WTC11 (cell line): ENCODE results near the gene OR5AN1. TPM values are rescaled to one million over a fixed set of nuclear protein-coding genes. Genes with fewer than 3 reads are reported as not detected.

Experiments used
- ATAC-seq: fragments of 200-7000 bp; cut with Tn5 transposase; 2 replicates; pipeline ENCODE4 v1.10.0; 2021; ENCODE audit warnings: mild to moderate bottlenecking, moderate library complexity
- CTCF ChIA-PET: fragments of 300-600 bp; sonication (Branson Sonifier 250); formaldehyde crosslinking; loops from one replicate; lab custom pipeline; 2021; ENCODE audit warnings: antibody characterized with exemption; lab: Charles Lee
- POLR2A ChIA-PET: fragments of 350-600 bp; sonication (Branson Sonifier 250); formaldehyde crosslinking; loops from one replicate; lab custom pipeline; 2021; ENCODE audit warnings: antibody characterized with exemption; lab: Charles Lee
- DNase-seq: peaks from one replicate; pipeline ENCODE4 v3.0.0; 2021; ENCODE audit warnings: low spot score
- H3K27ac Mint-ChIP-seq: 2 replicates; pipeline ENCODE4 v1.8.0; 2021; ENCODE audit warnings: mixed read lengths
- H3K27me3 Mint-ChIP-seq: 2 replicates; pipeline ENCODE4 v1.8.0; 2021; ENCODE audit warnings: low read depth, mild to moderate bottlenecking, moderate library complexity, mixed read lengths
- H3K36me3 Mint-ChIP-seq: 2 replicates; pipeline ENCODE4 v1.8.0; 2021; ENCODE audit warnings: mixed read lengths
- H3K4me1 Mint-ChIP-seq: 2 replicates; pipeline ENCODE4 v1.8.0; 2022; ENCODE audit warnings: mixed read lengths
- H3K4me3 Mint-ChIP-seq: 2 replicates; pipeline ENCODE4 v1.8.0; 2021; ENCODE audit warnings: mild to moderate bottlenecking, moderate library complexity, mixed read lengths
- H3K9me3 Mint-ChIP-seq: 2 replicates; pipeline ENCODE4 v1.8.0; 2021; ENCODE audit warnings: mixed read lengths
- AFF4 ChIP-seq: sonication (generic); formaldehyde crosslinking; IDR thresholded peaks from 2 replicates; pipeline ENCODE4 v1.8.1; 2023; ENCODE audit warnings: mild to moderate bottlenecking, missing genetic modification reagents, borderline replicate concordance
- CBFB ChIP-seq: sonication (generic); formaldehyde crosslinking; IDR thresholded peaks from 2 replicates; pipeline ENCODE4 v1.8.1; 2022; ENCODE audit warnings: mild to moderate bottlenecking, low read depth, missing genetic modification reagents
- CREM ChIP-seq: sonication (generic); formaldehyde crosslinking; IDR thresholded peaks from 2 replicates; pipeline ENCODE4 v1.8.1; 2022; ENCODE audit warnings: mild to moderate bottlenecking, missing genetic modification reagents, moderate library complexity
- FOXJ3 ChIP-seq: sonication (generic); formaldehyde crosslinking; IDR thresholded peaks from 2 replicates; pipeline ENCODE4 v1.9.0; 2021; ENCODE audit warnings: missing genetic modification reagents, mild to moderate bottlenecking, borderline replicate concordance
- FOXK1 ChIP-seq: sonication (generic); formaldehyde crosslinking; IDR thresholded peaks from 2 replicates; pipeline ENCODE4 v1.8.0; 2022; ENCODE audit warnings: mild to moderate bottlenecking, moderate library complexity, missing genetic modification reagents
- FOXP1 ChIP-seq: sonication (generic); formaldehyde crosslinking; IDR thresholded peaks from 2 replicates; pipeline ENCODE4 v1.8.0; 2022; ENCODE audit warnings: missing genetic modification reagents, mild to moderate bottlenecking, moderate library complexity, borderline replicate concordance
- MAX ChIP-seq: sonication (generic); formaldehyde crosslinking; IDR thresholded peaks from 2 replicates; pipeline ENCODE4 v1.8.0; 2022; ENCODE audit warnings: mild to moderate bottlenecking, missing genetic modification reagents
- PRRX2 ChIP-seq: fragments of 250-450 bp; sonication (Bioruptor Pico); IDR thresholded peaks from 2 replicates; pipeline ENCODE4 v1.8.0; 2021; ENCODE audit warnings: mild to moderate bottlenecking
- TCF7 ChIP-seq: sonication (generic); formaldehyde crosslinking; IDR thresholded peaks from 2 replicates; pipeline ENCODE4 v1.8.0; 2022; ENCODE audit warnings: mild to moderate bottlenecking, low read depth, missing genetic modification reagents, moderate library complexity
- ZNF138 ChIP-seq: sonication (generic); formaldehyde crosslinking; conservative IDR thresholded peaks from 2 replicates; pipeline ENCODE4 v1.8.1; 2022; ENCODE audit warnings: mild to moderate bottlenecking, moderate library complexity, missing genetic modification reagents
- ZNF219 ChIP-seq: sonication (generic); formaldehyde crosslinking; IDR thresholded peaks from 2 replicates; pipeline ENCODE4 v1.8.0; 2023; ENCODE audit warnings: missing genetic modification reagents, mild to moderate bottlenecking, borderline replicate concordance
- ZNF281 ChIP-seq: sonication (generic); formaldehyde crosslinking; IDR thresholded peaks from 2 replicates; pipeline ENCODE4 v1.8.0; 2023; ENCODE audit warnings: mild to moderate bottlenecking, missing genetic modification reagents
- ZNF532 ChIP-seq: fragments of 250-450 bp; sonication (Bioruptor Pico); IDR thresholded peaks from 2 replicates; pipeline ENCODE4 v1.9.0; 2021; ENCODE audit warnings: mild to moderate bottlenecking, borderline replicate concordance
- ZNF671 ChIP-seq: fragments of 250-450 bp; sonication (Bioruptor Pico); IDR thresholded peaks from 2 replicates; pipeline ENCODE4 v1.8.0; 2021; ENCODE audit warnings: mild to moderate bottlenecking
- total RNA-seq: library from RNA; stranded (reverse); gene quantifications from 3 replicates; pipeline ENCODE4 v1.2.3, GENCODE V29; 2021

Gene OR5AN1
- total RNA-seq, 1 experiment from 2014 or later, result not detected

- TF ChIP-seq FOXK1 (CRISPR knock-in tag) (no peak), ZNF281 (CRISPR knock-in tag) (no peak), ZNF138 (CRISPR knock-in tag) (no peak), FOXJ3 (CRISPR knock-in tag) (no peak), MAX (CRISPR knock-in tag) (no peak), AFF4 (no peak)
Measured at GRCh38 chr11:59335001-59335400, 23.7 kb upstream of the OR5AN1 start (continued).

GRCh38 chr11:59336176-59336575, 22.5 kb upstream of the OR5AN1 start:
- no peaks in the 10 kb centered on the region for H3K36me3 Mint-ChIP-seq
- H3K4me1 Mint-ChIP-seq, result no peaks in the 10 kb centered on the region
- TF ChIP-seq PRRX2 (CRISPR knock-in tag) (no peak), FOXP1 (CRISPR knock-in tag) (no peak), ZNF219 (CRISPR knock-in tag) (no peak), ZNF532 (CRISPR knock-in tag) (no peak), ZNF671 (CRISPR knock-in tag) (no peak), CREM (CRISPR knock-in tag) (no peak), TCF7 (CRISPR knock-in tag) (no peak), CBFB (CRISPR knock-in tag) (no peak)
- H3K4me3 Mint-ChIP-seq, result no peak overlapping the region
- DNase-seq (no peak), ATAC-seq (no peak)
- ChIA-PET POLR2A (no interaction called here), CTCF (no interaction called here)
- peaks cover 56% of the 10 kb centered on the region for H3K9me3 Mint-ChIP-seq
- H3K27me3 Mint-ChIP-seq, result peaks cover 7% of the 10 kb centered on the region
- no peak overlapping the region for H3K27ac Mint-ChIP-seq
